Uterus (tissue), 4 donors: ENCODE measurements around the gene ATP6V1E1. TPM values are rescaled to one million over a fixed set of nuclear protein-coding genes. Genes with fewer than 3 reads are reported as not detected.

Source experiments
- DNase-seq, 2 donors: peaks; one replicate each; pipeline ENCODE4 v3.0.0-alpha.2; 2019 to 2020
- H3K27ac ChIP-seq, 2 donors: fragments of 200-600 bp; sonication (generic); 1 replicate in 1 of 2; 2 replicates in 1 of 2; pipeline ENCODE4 v1.5.1; 2016 to 2018
- H3K27me3 ChIP-seq, 2 donors: fragments of 200-600 bp; sonication (generic); one replicate each; pipeline ENCODE4 v1.5.1; 2018 to 2019; ENCODE audit warnings: control low read depth in 1 of 2
- H3K36me3 ChIP-seq, 2 donors: fragments of 200-600 bp; sonication (generic); one replicate each; pipeline ENCODE4 v1.5.1; 2019; ENCODE audit warnings: control low read depth in 1 of 2
- H3K4me1 ChIP-seq, 2 donors: fragments of 200-600 bp; sonication (generic); one replicate each; pipeline ENCODE4 v1.5.1; 2018 to 2019; ENCODE audit warnings: control low read depth in 1 of 2
- H3K4me3 ChIP-seq, 2 donors: fragments of 200-600 bp; sonication (generic); 1 replicate in 1 of 2; 2 replicates in 1 of 2; pipeline ENCODE4 v1.5.1; 2018 to 2019; ENCODE audit warnings: mild to moderate bottlenecking in 1 of 2
- H3K9me3 ChIP-seq, 2 donors: fragments of 200-600 bp; sonication (generic); one replicate each; pipeline ENCODE4 v1.5.1; 2019; ENCODE audit warnings: control low read depth in 1 of 2
- CTCF ChIP-seq, 4 experiments: fragments of 200-600 bp in 2 of 4; fragments of 450-650 bp in 2 of 4; sonication (generic) in 2 of 4; IDR thresholded peaks; one replicate each; pipeline ENCODE4 v1.5.1; 2016 to 2019; ENCODE audit warnings: antibody characterized with exemption in 4 of 4, mild to moderate bottlenecking in 2 of 4, moderate library complexity in 1 of 4
- POLR2A ChIP-seq, 2 donors: fragments of 450-650 bp; IDR thresholded peaks; one replicate each; pipeline ENCODE4 v1.6.1; 2016; ENCODE audit warnings: antibody characterized with exemption in 2 of 2, mild to moderate bottlenecking in 1 of 2, moderate library complexity in 1 of 2
- intact Hi-C: fragments of 100-400 bp; cut with DNase I; formaldehyde crosslinking; loops from one replicate; pipeline ENCODE4 v1.15.1; 2023; ENCODE audit warnings: low total_unique reads
- total RNA-seq, 4 donors: library from RNA; depleted of rRNA in 3 of 4; stranded (reverse); fragments of >200 nt in 3 of 4; gene quantifications; one replicate each; pipeline versions ENCODE4 v1.1.0 to v1.2.4, GENCODE V29; 2014 to 2023
- donor health status: DM: yes; HTN: yes; CAD: no.

The ATP6V1E1 gene
- total RNA-seq, 4 donors from 2014 or later, result 88.7 to 147 (median 121) TPM

- Histone ChIP-seq H3K4me3 (no peak overlapping the region), H3K27me3 (no peaks in the 10 kb centered on the region), H3K27ac (no peak overlapping the region), H3K9me3 (no peaks in the 10 kb centered on the region), H3K4me1 (no peaks in the 10 kb centered on the region), H3K36me3 (no peaks in the 10 kb centered on the region)
- intact Hi-C loops, result no loop called here
- no peak for TF ChIP-seq POLR2A (IDR thresholded peaks at IDR 0.05)
- no peak for TF ChIP-seq CTCF (IDR thresholded peaks at IDR 0.05)
- DNase-seq, result no peak
These were observed 79.4 kb downstream of the ATP6V1E1 start for GRCh38 chr22:17549183-17549582.

GRCh38 chr22:17548756-17549035, 79.9 kb downstream of the ATP6V1E1 start:
- intact Hi-C loops, result no loop called here
- Histone ChIP-seq H3K4me1 (no peaks in the 10 kb centered on the region), H3K36me3 (no peaks in the 10 kb centered on the region), H3K27ac (no peak overlapping the region), H3K27me3 (no peaks in the 10 kb centered on the region), H3K9me3 (no peaks in the 10 kb centered on the region), H3K4me3 (no peak overlapping the region)
- DNase-seq, result no peak
- TF ChIP-seq CTCF (IDR thresholded peaks at IDR 0.05), result no peak
- no peak for TF ChIP-seq POLR2A (IDR thresholded peaks at IDR 0.05)

GRCh38 chr22:17548010-17548755, 80.4 kb downstream of the ATP6V1E1 start:
- intact Hi-C loops, result no loop called here
- Histone ChIP-seq H3K4me3 (no peak overlapping the region), H3K27ac (no peak overlapping the region), H3K4me1 (no peaks in the 10 kb centered on the region), H3K9me3 (no peaks in the 10 kb centered on the region), H3K36me3 (no peaks in the 10 kb centered on the region), H3K27me3 (no peaks in the 10 kb centered on the region)
- no peak for TF ChIP-seq CTCF (IDR thresholded peaks at IDR 0.05)
- TF ChIP-seq POLR2A (IDR thresholded peaks at IDR 0.05), result no peak
- DNase-seq, result no peak

- DNase-seq, result no peak
- intact Hi-C loops, result no loop called here
- Histone ChIP-seq H3K27ac (no peak overlapping the region), H3K4me1 (no peaks in the 10 kb centered on the region), H3K9me3 (no peaks in the 10 kb centered on the region), H3K27me3 (no peaks in the 10 kb centered on the region), H3K36me3 (no peaks in the 10 kb centered on the region), H3K4me3 (no peak overlapping the region)
- no peak for TF ChIP-seq CTCF (IDR thresholded peaks at IDR 0.05)
- no peak for TF ChIP-seq POLR2A (IDR thresholded peaks at IDR 0.05)
These were observed 86.1 kb downstream of the ATP6V1E1 start for GRCh38 chr22:17542452-17542851.

Other genes with a start within 250 kb of the ATP6V1E1 start
- 10 to 100 TPM in 1 of 4 donors, 1 to 10 TPM in 1, not detected in 2; 6.2 to 11.7 TPM for gene SLC25A18, start 65.3 kb downstream of the ATP6V1E1 start, total RNA-seq
- gene BCL2L13, start 10.0 kb upstream of the ATP6V1E1 start, total RNA-seq, result 10 to 100 TPM; 15.3 to 35.3 (median 30.1) TPM
- gene BID, start 145.7 kb upstream of the ATP6V1E1 start, total RNA-seq, result 10 to 100 TPM in 2 of 4 donors, 1 to 10 TPM in 1, under 1 TPM in 1; 0.77 to 96.2 (median 10.4) TPM